Adipocyte (in vitro differentiated cells): ENCODE data around the gene GUCY2D.
"Not testable (repeated sequence)": the region's sequence is repeated elsewhere in the genome, so short reads cannot be mapped to it uniquely, and the experiment has no call there.

ENCODE experiments used
- DNase-seq: peaks from one replicate; pipeline ENCODE4 v3.0.0-alpha.2; 2015; ENCODE audit warnings: low read depth
- H3K27me3 ChIP-seq: replicated peaks from 2 replicates; pipeline ENCODE4 v1.7.0; 2013; ENCODE audit warnings: mild to moderate bottlenecking, low read length, moderate library complexity; ENCODE audit not compliant: control insufficient read depth, insufficient read depth
- H3K36me3 ChIP-seq: 2 replicates; pipeline ENCODE4 v1.7.0; 2013; ENCODE audit warnings: low read length, mild to moderate bottlenecking, moderate library complexity; ENCODE audit not compliant: control insufficient read depth, insufficient read depth, severe bottlenecking
- H3K4me1 ChIP-seq: 2 replicates; pipeline ENCODE4 v1.7.0; 2013; ENCODE audit warnings: mild to moderate bottlenecking, low read length, moderate library complexity; ENCODE audit not compliant: control insufficient read depth, insufficient read depth
- H3K4me3 ChIP-seq: 2 replicates; pipeline ENCODE4 v1.7.0; 2013; ENCODE audit warnings: mild to moderate bottlenecking, low read length, moderate library complexity
- H3K9ac ChIP-seq: 2 replicates; pipeline ENCODE4 v1.7.0; 2013; ENCODE audit warnings: mild to moderate bottlenecking, low read length, moderate library complexity
- H3K9me3 ChIP-seq: 2 replicates; pipeline ENCODE4 v1.7.0; 2013; ENCODE audit warnings: mild to moderate bottlenecking, low read length, moderate library complexity; ENCODE audit not compliant: control insufficient read depth

Gene GUCY2D

GRCh38 chr17:8001976-8002720 lies at the start of gene GUCY2D:
Gene GUCY2D, plus strand, starts transcription at chr17:8002615. Its CDS starts 433 bp downstream, at chr17:8003048.
- no peak within 1 kb of the TSS for H3K4me3 ChIP-seq
- peaks cover 25% of the 10 kb centered on the region for H3K27me3 ChIP-seq
- no peak within 1 kb of the TSS for H3K9ac ChIP-seq
- peaks cover 3% of the 10 kb centered on the region for H3K4me1 ChIP-seq
- peaks cover 7% of the 10 kb centered on the region for H3K9me3 ChIP-seq
- no peak for DNase-seq
- no peaks in the 10 kb centered on the region for H3K36me3 ChIP-seq

GRCh38 chr17:7953266-7953665 lies 49.1 kb upstream of the GUCY2D start:
- not testable (repeated sequence) for DNase-seq, H3K27me3 ChIP-seq, H3K4me3 ChIP-seq, H3K9ac ChIP-seq, H3K9me3 ChIP-seq
- H3K4me1 ChIP-seq, result peaks cover 11% of the 10 kb centered on the region
- peaks cover 24% of the 10 kb centered on the region for H3K36me3 ChIP-seq

GRCh38 chr17:7955414-7956227 lies 46.8 kb upstream of the GUCY2D start:
- Histone ChIP-seq H3K36me3 (peaks cover under 1% of the 10 kb centered on the region), H3K9me3 (no peaks in the 10 kb centered on the region), H3K27me3 (no peaks in the 10 kb centered on the region), H3K9ac (no peak overlapping the region), H3K4me3 (no peak overlapping the region), H3K4me1 (peaks cover 20% of the 10 kb centered on the region)
- DNase-seq, result no peak

- Histone ChIP-seq H3K4me3 (no peak overlapping the region), H3K9me3 (no peaks in the 10 kb centered on the region), H3K4me1 (peaks cover 20% of the 10 kb centered on the region), H3K36me3 (no peaks in the 10 kb centered on the region), H3K9ac (no peak overlapping the region), H3K27me3 (no peaks in the 10 kb centered on the region)
- peak; percentile 47 for DNase-seq
These were observed 46.0 kb upstream of the GUCY2D start for GRCh38 chr17:7956228-7956965.

- Histone ChIP-seq H3K27me3 (no peaks in the 10 kb centered on the region), H3K4me3 (no peak overlapping the region), H3K9me3 (no peaks in the 10 kb centered on the region), H3K36me3 (no peaks in the 10 kb centered on the region), H3K9ac (no peak overlapping the region), H3K4me1 (peaks cover 20% of the 10 kb centered on the region)
- peak; percentile 45 for DNase-seq
These were observed 42.7 kb upstream of the GUCY2D start for GRCh38 chr17:7959503-7960253.

GRCh38 chr17:7961421-7961820 lies 41.0 kb upstream of the GUCY2D start:
- H3K9ac ChIP-seq, result no peak overlapping the region
- H3K27me3 ChIP-seq, result no peaks in the 10 kb centered on the region
- H3K4me3 ChIP-seq, result no peak overlapping the region
- H3K36me3 ChIP-seq, result no peaks in the 10 kb centered on the region
- H3K9me3 ChIP-seq, result no peaks in the 10 kb centered on the region
- peaks cover 9% of the 10 kb centered on the region for H3K4me1 ChIP-seq
- no peak for DNase-seq

- Histone ChIP-seq H3K27me3 (no peaks in the 10 kb centered on the region), H3K4me1 (peaks cover 9% of the 10 kb centered on the region), H3K9ac (no peak overlapping the region), H3K4me3 (no peak overlapping the region), H3K36me3 (no peaks in the 10 kb centered on the region), H3K9me3 (no peaks in the 10 kb centered on the region)
- no peak for DNase-seq
These were observed 34.7 kb upstream of the GUCY2D start for GRCh38 chr17:7967751-7968150.

GRCh38 chr17:7969433-7969832 lies 33.0 kb upstream of the GUCY2D start:
- peaks cover 9% of the 10 kb centered on the region for H3K4me1 ChIP-seq
- no peaks in the 10 kb centered on the region for H3K27me3 ChIP-seq
- no peak overlapping the region for H3K4me3 ChIP-seq
- peaks cover 1% of the 10 kb centered on the region for H3K9me3 ChIP-seq
- no peak overlapping the region for H3K9ac ChIP-seq
- H3K36me3 ChIP-seq, result no peaks in the 10 kb centered on the region
- DNase-seq, result peak; percentile 37

- no peak for DNase-seq
- H3K27me3 ChIP-seq, result no peaks in the 10 kb centered on the region
- no peaks in the 10 kb centered on the region for H3K36me3 ChIP-seq
- no peak overlapping the region for H3K4me3 ChIP-seq
- H3K9ac ChIP-seq, result no peak overlapping the region
- H3K9me3 ChIP-seq, result peaks cover 11% of the 10 kb centered on the region
- peaks cover 9% of the 10 kb centered on the region for H3K4me1 ChIP-seq
These were observed 30.8 kb upstream of the GUCY2D start for GRCh38 chr17:7971651-7972050.

- peak; percentile 51 for DNase-seq
- Histone ChIP-seq H3K4me3 (no peak overlapping the region), H3K4me1 (peaks cover 9% of the 10 kb centered on the region), H3K9ac (no peak overlapping the region), H3K36me3 (no peaks in the 10 kb centered on the region), H3K9me3 (peaks cover 11% of the 10 kb centered on the region), H3K27me3 (no peaks in the 10 kb centered on the region)
These were observed 30.2 kb upstream of the GUCY2D start for GRCh38 chr17:7972131-7972785.
